ENCODE data around the gene NAA40. TPM values are rescaled to one million over a fixed set of nuclear protein-coding genes. Genes with fewer than 3 reads are reported as not detected.

Gene NAA40
- total and polyA plus RNA-seq, 2 of the 13 experiments (the other 11 are each of a cell fraction or from before 2014, with no cell fraction given) = 11.1 to 17.9 TPM

DNA sequence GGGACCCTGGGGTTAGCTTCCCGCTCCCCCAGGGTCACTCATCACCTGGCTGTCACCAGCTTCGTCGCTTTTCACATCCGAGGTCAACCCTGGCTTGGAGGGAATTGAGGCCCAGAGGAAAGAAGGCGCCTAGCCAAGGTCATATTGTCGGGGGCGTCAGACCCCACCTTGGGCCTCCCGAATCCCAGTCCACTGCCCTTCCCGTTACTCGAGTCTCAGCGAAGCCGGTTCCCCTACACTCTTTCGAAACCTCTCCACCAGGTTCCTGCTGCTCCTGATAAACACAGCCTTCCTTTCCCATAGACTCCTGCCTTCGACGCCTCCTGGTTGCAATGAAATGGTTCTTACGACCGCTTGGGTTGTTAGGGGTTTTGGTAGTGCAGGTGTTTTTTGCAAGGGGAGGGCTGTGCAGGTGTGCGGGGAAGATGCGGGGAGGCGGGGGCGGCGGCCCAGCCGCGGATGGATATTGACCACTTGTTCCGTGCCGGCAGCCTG, 642 bp downstream of the NAA40 start:
- H3K9ac ChIP-seq (ENCODE audit: insufficient read depth, low read depth, low read length) = peak overlapping the region; percentile 86
- H3K4me2 ChIP-seq (ENCODE audit: low read depth, low read length) = peak overlapping the region; percentile 77
- peak overlapping the region; percentile 78 to 94 (median 82) for H3K4me3 ChIP-seq (replicated peaks in 1 of 3; ENCODE audit: insufficient read depth in 1 of 3, low read depth in 2 of 3, low read length in 3 of 3)
- peaks cover 37% of the 10 kb centered on the region for H3K79me2 ChIP-seq (ENCODE audit: insufficient read depth, low read length)
- no TSS peak for BruUV-seq (replicated peaks)
- DNase-seq (ENCODE audit: low spot score) (no peak), FAIRE-seq (no peak), ATAC-seq (peak; percentile 3; the same call in 1 of the 3 replicates)
- peaks cover 48% of the 10 kb centered on the region for H3K4me1 ChIP-seq (ENCODE audit: insufficient read depth, low read length)
- WGBS (ENCODE audit: low lambda C conversion rate) = 3% methylated on average over 25 of the region's 26 CpGs
- no peaks in the 10 kb centered on the region; a peak in 1 of 5 replicates for H3K27me3 ChIP-seq (ENCODE audit: control insufficient read depth in 1 of 2, insufficient read depth in 2 of 2, low read length in 2 of 2)
- intact Hi-C loops (cut with micrococcal nuclease; ENCODE audit: unreplicated experiment) (loop anchor here (2.0 kb wide), 1 partner anchor 23 kb away; the partner anchor contains the start of gene RCOR2), in situ Hi-C loops (cut with HindIII; ENCODE audit: extremely low pct_ligation_motif_present, low pct_unique_long_range_greater_than_20kb) (no loop called here)
- no peaks in the 10 kb centered on the region for H3K36me3 ChIP-seq (replicated peaks in 1 of 2; ENCODE audit: control insufficient read depth in 1 of 2, insufficient read depth in 2 of 2, low read length in 2 of 2)
- no peaks in the 10 kb centered on the region for H3K9me3 ChIP-seq (ENCODE audit: low read length)
- H3K27ac ChIP-seq (ENCODE audit: extremely low read length, insufficient read depth, low read length) = peak overlapping the region; percentile 70
- no peak overlapping the region for H2AFZ ChIP-seq (ENCODE audit: low read length)
- POLR2A ChIA-PET = interaction anchor here (0.6 to 0.9 kb wide), 2 partner anchors 16 to 35 kb away, joined by 3 read pairs; partner anchors contain the start of gene COX8A
- no peaks in the 10 kb centered on the region for H4K20me1 ChIP-seq (ENCODE audit: insufficient read depth, low read length)
- CTCF ChIA-PET (ENCODE audit: low intra/inter-chr PET ratio, low total read pairs) = no interaction called here
- 0 out of 2 replicates have a peak, but pooled peaks have one; percentile 2 for TF ChIP-seq NR2F2 (IDR thresholded peaks at IDR 0.05; ENCODE audit: borderline replicate concordance, low read depth)
- 0 out of 2 replicates have a peak, but pooled peaks have one; percentile 54 for TF ChIP-seq SNAI1 (CRISPR knock-in tag; IDR thresholded peaks at IDR 0.05; ENCODE audit: borderline replicate concordance)
- TF ChIP-seq HNRNPL (IDR thresholded peaks at IDR 0.05; ENCODE audit: low read depth, low read length) = no peak
- TF ChIP-seq, protein P1, sequence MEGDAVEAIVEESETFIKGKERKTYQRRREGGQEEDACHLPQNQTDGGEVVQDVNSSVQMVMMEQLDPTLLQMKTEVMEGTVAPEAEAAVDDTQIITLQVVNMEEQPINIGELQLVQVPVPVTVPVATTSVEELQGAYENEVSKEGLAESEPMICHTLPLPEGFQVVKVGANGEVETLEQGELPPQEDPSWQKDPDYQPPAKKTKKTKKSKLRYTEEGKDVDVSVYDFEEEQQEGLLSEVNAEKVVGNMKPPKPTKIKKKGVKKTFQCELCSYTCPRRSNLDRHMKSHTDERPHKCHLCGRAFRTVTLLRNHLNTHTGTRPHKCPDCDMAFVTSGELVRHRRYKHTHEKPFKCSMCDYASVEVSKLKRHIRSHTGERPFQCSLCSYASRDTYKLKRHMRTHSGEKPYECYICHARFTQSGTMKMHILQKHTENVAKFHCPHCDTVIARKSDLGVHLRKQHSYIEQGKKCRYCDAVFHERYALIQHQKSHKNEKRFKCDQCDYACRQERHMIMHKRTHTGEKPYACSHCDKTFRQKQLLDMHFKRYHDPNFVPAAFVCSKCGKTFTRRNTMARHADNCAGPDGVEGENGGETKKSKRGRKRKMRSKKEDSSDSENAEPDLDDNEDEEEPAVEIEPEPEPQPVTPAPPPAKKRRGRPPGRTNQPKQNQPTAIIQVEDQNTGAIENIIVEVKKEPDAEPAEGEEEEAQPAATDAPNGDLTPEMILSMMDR (CRISPR knock-in tag; IDR thresholded peaks at IDR 0.05) = peak; percentile 6; the same call in 1 of the 2 replicates
- TF ChIP-seq, protein P2, sequence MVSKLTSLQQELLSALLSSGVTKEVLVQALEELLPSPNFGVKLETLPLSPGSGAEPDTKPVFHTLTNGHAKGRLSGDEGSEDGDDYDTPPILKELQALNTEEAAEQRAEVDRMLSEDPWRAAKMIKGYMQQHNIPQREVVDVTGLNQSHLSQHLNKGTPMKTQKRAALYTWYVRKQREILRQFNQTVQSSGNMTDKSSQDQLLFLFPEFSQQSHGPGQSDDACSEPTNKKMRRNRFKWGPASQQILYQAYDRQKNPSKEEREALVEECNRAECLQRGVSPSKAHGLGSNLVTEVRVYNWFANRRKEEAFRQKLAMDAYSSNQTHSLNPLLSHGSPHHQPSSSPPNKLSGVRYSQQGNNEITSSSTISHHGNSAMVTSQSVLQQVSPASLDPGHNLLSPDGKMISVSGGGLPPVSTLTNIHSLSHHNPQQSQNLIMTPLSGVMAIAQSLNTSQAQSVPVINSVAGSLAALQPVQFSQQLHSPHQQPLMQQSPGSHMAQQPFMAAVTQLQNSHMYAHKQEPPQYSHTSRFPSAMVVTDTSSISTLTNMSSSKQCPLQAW (CRISPR knock-in tag; IDR thresholded peaks at IDR 0.05) = 0 out of 2 replicates have a peak, but pooled peaks have one; percentile 24
- TF ChIP-seq, protein P3, sequence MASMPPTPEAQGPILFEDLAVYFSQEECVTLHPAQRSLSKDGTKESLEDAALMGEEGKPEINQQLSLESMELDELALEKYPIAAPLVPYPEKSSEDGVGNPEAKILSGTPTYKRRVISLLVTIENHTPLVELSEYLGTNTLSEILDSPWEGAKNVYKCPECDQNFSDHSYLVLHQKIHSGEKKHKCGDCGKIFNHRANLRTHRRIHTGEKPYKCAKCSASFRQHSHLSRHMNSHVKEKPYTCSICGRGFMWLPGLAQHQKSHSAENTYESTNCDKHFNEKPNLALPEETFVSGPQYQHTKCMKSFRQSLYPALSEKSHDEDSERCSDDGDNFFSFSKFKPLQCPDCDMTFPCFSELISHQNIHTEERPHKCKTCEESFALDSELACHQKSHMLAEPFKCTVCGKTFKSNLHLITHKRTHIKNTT (CRISPR knock-in tag; IDR thresholded peaks at IDR 0.05) = no peak
- TF ChIP-seq KDM5B (CRISPR knock-in tag; IDR thresholded peaks at IDR 0.05; ENCODE audit: borderline replicate concordance) = peak; percentile 16; the same call in 1 of the 2 replicates
- TF ChIP-seq KDM5A (IDR thresholded peaks at IDR 0.05; ENCODE audit: borderline replicate concordance, low read length) = peak; percentile 44; the same call in 1 of the 2 replicates
- TF ChIP-seq NFE2L1 (CRISPR knock-in tag; IDR thresholded peaks at IDR 0.05; ENCODE audit: borderline replicate concordance) = no peak
- peak; percentile 23; the same call in 1 of the 2 replicates for TF ChIP-seq ZNF816 (CRISPR knock-in tag; IDR thresholded peaks at IDR 0.05; ENCODE audit: borderline replicate concordance)
- TF ChIP-seq, protein P4, sequence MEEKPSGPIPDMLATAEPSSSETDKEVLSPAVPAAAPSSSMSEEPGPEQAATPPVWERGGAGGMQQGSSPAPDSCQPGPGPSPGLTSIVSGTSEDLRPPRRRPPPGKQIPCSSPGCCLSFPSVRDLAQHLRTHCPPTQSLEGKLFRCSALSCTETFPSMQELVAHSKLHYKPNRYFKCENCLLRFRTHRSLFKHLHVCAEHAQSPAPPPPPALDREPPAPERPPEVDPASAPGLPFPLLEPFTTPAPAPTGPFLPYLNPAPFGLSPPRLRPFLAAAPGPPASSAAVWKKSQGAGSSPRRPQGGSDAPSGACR (CRISPR knock-in tag; IDR thresholded peaks at IDR 0.05) = 0 out of 2 replicates have a peak, but pooled peaks have one; percentile 30
- TF ChIP-seq, protein P5, sequence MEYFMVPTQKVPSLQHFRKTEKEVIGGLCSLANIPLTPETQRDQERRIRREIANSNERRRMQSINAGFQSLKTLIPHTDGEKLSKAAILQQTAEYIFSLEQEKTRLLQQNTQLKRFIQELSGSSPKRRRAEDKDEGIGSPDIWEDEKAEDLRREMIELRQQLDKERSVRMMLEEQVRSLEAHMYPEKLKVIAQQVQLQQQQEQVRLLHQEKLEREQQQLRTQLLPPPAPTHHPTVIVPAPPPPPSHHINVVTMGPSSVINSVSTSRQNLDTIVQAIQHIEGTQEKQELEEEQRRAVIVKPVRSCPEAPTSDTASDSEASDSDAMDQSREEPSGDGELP (IDR thresholded peaks at IDR 0.05; ENCODE audit: borderline replicate concordance, low read depth) = 0 out of 2 replicates have a peak, but pooled peaks have one; percentile 30
- TF ChIP-seq KMT2A (CRISPR knock-in tag; IDR thresholded peaks at IDR 0.05) = 0 out of 2 replicates have a peak, but pooled peaks have one; percentile 14
- 0 out of 2 replicates have a peak, but pooled peaks have one; percentile 6 for TF ChIP-seq GABPA (IDR thresholded peaks at IDR 0.05; ENCODE audit: low read depth, low read length)
- peak; percentile 58 for TF ChIP-seq GABPA (CRISPR knock-in tag; IDR thresholded peaks at IDR 0.05; ENCODE audit: low read depth)
- TF ChIP-seq NR2C2 (CRISPR knock-in tag; IDR thresholded peaks at IDR 0.05; ENCODE audit: borderline replicate concordance) = peak; percentile 91
